Measurements from ENCODE around the gene SYP. TPM values are rescaled to one million over a fixed set of nuclear protein-coding genes. Genes with fewer than 3 reads are reported as not detected.

SYP gene
- total and polyA plus RNA-seq, 7 donors = 0.37 to 1.6 (median 1.0) TPM

DNA sequence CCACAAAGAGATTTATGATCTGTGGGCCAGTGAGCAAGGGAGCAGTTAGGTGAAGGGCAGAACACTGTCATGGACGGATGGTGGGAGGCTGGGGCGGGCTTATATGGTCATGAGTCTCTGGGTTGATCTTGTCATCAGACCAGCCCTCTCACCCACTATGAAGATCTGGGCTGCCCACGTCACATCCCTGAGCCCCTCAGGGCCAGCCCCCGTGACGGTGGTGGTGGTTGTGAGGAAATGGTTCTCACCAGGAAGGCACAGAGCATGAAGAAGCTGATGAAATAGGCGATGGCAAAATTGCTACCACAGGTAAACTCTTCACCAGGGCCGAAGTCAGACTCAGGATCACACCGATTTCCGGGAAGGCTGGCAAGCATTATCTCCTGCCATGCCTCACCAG lies 11.1 kb upstream of the SYP start:
- Histone ChIP-seq H3K36me3 (ENCODE audit: insufficient read depth in 1 of 2, low read depth in 1 of 2) (no peaks in the 10 kb centered on the region), H3K4me1 (no peaks in the 10 kb centered on the region), H3K27me3 (ENCODE audit: insufficient read depth in 3 of 3, low read length in 2 of 3) (peaks cover 0 to 19% (median 0%) of the 10 kb centered on the region in 3 donors), H3K9me3 (no peaks in the 10 kb centered on the region), H3K4me3 (no peak overlapping the region), H3K27ac (no peak overlapping the region)
- TF ChIP-seq, protein P1, sequence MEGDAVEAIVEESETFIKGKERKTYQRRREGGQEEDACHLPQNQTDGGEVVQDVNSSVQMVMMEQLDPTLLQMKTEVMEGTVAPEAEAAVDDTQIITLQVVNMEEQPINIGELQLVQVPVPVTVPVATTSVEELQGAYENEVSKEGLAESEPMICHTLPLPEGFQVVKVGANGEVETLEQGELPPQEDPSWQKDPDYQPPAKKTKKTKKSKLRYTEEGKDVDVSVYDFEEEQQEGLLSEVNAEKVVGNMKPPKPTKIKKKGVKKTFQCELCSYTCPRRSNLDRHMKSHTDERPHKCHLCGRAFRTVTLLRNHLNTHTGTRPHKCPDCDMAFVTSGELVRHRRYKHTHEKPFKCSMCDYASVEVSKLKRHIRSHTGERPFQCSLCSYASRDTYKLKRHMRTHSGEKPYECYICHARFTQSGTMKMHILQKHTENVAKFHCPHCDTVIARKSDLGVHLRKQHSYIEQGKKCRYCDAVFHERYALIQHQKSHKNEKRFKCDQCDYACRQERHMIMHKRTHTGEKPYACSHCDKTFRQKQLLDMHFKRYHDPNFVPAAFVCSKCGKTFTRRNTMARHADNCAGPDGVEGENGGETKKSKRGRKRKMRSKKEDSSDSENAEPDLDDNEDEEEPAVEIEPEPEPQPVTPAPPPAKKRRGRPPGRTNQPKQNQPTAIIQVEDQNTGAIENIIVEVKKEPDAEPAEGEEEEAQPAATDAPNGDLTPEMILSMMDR (IDR thresholded peaks at IDR 0.05) = no peak
- intact Hi-C loops (cut with DNase I) = no loop called here
- WGBS, 3 donors = 77 to 82% (median 81%) methylated on average over 6 to 9 of the region's 9 CpGs
- ATAC-seq (no peak), DNase-seq (no peak)

DNA sequence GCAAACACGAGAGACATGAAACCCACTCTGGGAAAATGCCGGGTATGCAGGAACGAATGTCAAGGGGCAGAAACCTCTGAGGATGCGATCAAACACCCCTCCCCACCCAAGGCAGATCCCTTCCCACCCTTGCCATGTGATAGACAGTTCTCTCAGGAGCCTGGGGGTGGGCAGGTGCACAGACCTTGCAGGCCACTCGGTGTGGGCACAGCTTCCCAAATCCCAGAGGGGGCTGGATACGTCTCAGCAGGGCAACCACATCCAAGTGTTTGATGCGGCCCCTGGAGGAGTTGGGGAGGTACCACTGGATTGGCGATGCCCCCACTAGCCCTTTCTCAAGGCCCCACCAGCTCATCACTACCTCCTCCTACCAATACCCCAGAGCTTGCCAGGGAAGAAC lies 10.4 kb upstream of the SYP start:
- DNase-seq = no peak
- Histone ChIP-seq H3K36me3 (ENCODE audit: insufficient read depth in 1 of 2, low read depth in 1 of 2) (no peaks in the 10 kb centered on the region), H3K27ac (no peak overlapping the region), H3K4me3 (no peak overlapping the region), H3K4me1 (no peaks in the 10 kb centered on the region), H3K9me3 (no peaks in the 10 kb centered on the region), H3K27me3 (ENCODE audit: insufficient read depth in 3 of 3, low read length in 2 of 3) (peaks cover 0 to 19% (median 0%) of the 10 kb centered on the region in 3 donors)
- TF ChIP-seq, protein P1 (IDR thresholded peaks at IDR 0.05) = no peak
- 53 to 70% (median 60%) methylated on average over 7 to 8 of the region's 8 CpGs for WGBS, 3 donors
- no peak for ATAC-seq
- intact Hi-C loops (cut with DNase I) = no loop called here

GRCh38 chrX:49209434-49210251 lies 9.7 kb upstream of the SYP start:
- no peaks in the 10 kb centered on the region for H3K36me3 ChIP-seq (ENCODE audit: insufficient read depth in 1 of 2, low read depth in 1 of 2)
- H3K27me3 ChIP-seq (ENCODE audit: insufficient read depth in 3 of 3, low read length in 2 of 3) = peaks cover 0 to 19% (median 0%) of the 10 kb centered on the region in 3 donors
- TF ChIP-seq, protein P1 (IDR thresholded peaks at IDR 0.05) = no peak
- no peak overlapping the region for H3K4me3 ChIP-seq
- WGBS, 3 donors = 21 to 49% (median 31%) methylated on average over 20 to 28 of the region's 28 CpGs
- intact Hi-C loops (cut with DNase I) = no loop called here
- no peaks in the 10 kb centered on the region for H3K9me3 ChIP-seq
- DNase-seq (no peak), ATAC-seq (no peak)
- H3K27ac ChIP-seq = no peak overlapping the region
- H3K4me1 ChIP-seq = no peaks in the 10 kb centered on the region

GRCh38 chrX:49208399-49208798 lies 8.4 kb upstream of the SYP start:
- TF ChIP-seq, protein P1 (IDR thresholded peaks at IDR 0.05) = no peak
- ATAC-seq (no peak), DNase-seq (no peak)
- H3K4me3 ChIP-seq = no peak overlapping the region
- H3K4me1 ChIP-seq = no peaks in the 10 kb centered on the region
- H3K27ac ChIP-seq = no peak overlapping the region
- H3K36me3 ChIP-seq (ENCODE audit: insufficient read depth in 1 of 2, low read depth in 1 of 2) = no peaks in the 10 kb centered on the region
- peaks cover 0 to 19% (median 0%) of the 10 kb centered on the region in 3 donors for H3K27me3 ChIP-seq (ENCODE audit: insufficient read depth in 3 of 3, low read length in 2 of 3)
- WGBS, 3 donors = 89 to 94% (median 91%) methylated on average over 5 of the region's 5 CpGs
- H3K9me3 ChIP-seq = no peaks in the 10 kb centered on the region
- intact Hi-C loops (cut with DNase I) = no loop called here

Measured in psoas muscle (tissue), 8 donors.